NCI-H2196 (cell line): Measurements from ENCODE around the gene LRRC49.

Experiments used
- DNase-seq: peaks from one replicate; lab custom pipeline; 2025; ENCODE audit not compliant: unreplicated experiment; lab: John Stamatoyannopoulos, UW

The LRRC49 gene

DNA sequence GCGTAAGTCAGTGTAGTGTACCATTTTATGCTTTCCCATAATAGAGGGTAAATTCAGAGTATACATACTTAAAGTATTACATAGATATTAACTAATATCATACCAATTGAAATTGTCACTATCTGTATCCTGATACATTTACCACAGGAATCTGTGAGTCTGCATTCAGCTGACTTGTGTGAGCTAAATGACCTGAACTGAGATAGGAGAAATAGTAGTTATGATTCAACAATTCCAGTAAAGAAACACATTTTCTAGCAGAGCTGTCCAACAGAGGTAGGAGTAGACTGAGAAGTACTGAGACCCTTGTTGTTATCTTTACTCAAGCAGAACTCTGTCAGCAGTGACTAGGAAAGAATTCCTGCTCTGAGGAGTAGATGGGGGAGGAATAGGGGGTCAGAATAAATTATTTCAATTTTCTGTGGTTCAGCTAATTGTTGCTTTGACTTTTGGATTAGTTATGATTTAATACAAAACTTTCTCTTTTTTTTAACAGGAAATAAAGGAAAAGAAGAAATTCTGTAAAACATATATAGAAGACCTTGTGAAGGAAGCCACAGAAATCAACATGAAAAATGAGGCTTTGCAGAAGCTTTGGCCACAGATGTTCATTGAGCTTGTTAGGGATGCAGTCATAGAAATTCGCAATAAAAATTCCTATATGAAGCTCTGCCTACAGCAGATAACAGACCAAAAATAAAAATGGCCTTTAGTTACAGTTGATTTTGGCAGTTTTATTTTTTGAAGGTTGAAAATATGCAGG is 156.5 kb downstream of the LRRC49 start:
- DNase-seq: no peak

DNA sequence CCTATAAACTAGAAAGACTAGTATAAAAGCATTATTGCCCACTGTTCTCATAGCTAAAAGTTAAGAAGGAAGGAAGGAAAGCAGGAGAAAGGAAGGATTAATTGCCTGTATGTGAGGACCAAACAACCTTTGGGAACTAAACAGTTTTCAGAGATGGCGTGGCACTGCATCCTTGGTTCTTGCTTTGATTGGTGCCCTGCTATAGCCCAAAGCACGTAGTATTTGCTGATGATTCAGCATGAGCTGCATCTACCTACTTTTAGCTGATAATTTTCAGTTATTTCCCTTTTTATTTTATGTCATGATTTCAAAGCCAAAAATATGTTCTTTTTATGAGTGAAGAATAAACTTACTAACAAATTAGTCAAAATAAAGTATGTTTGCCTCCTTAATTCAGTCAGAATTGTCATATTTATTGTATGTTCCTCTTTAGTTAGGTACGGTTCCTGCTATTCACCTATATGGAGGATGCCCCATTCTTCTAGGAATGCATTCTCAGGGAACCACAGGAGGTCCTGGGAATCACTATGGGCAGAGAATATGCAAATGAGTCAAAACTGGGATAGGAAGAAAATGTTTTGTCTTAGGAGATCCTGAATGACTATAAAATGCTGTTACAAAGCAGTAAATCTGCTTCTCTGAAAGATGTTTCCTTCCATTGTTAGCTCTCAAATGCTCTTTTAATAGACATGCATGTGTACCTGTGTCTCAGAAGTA is 157.2 kb downstream of the LRRC49 start:
- no peak for DNase-seq

DNA sequence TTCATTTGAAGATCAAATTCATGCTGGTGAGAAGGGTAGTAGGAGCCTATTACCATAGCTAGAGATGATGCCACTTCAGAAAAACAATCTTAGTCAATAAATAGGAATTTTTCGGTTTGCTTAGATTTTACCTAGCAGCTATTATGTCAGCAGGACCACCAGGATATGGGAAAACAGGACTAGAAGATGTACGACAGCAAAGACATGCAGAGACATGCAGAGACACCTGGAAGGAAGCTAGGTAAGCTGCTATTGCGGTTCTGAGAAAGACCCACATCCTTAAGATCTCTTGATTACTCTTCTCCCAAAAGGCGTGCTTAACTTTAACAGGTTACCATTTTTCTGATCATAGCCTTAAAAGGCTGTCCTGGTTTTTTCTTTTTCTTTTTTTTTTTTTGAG is 157.8 kb downstream of the LRRC49 start:
- DNase-seq: no peak

DNA sequence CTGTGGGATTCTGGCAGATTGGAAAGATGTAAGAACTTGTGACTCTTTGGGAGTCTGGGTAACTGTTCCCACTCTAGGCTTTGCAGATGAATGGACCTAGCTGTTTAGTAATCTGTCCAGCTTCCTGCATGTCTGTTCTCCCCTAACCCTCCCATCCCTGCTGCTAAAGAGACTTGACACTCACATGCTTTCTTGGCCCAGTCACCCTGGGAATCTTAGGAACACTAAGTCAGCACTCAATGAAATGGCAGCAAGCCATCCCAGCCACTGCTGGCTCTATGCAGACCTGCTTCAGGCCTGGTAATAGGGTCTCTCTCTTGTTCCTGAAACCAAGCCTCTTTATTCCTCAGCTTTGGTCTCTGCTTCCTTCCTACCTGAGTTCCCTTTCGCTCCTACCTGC is 158.9 kb downstream of the LRRC49 start:
- DNase-seq: no peak

DNA sequence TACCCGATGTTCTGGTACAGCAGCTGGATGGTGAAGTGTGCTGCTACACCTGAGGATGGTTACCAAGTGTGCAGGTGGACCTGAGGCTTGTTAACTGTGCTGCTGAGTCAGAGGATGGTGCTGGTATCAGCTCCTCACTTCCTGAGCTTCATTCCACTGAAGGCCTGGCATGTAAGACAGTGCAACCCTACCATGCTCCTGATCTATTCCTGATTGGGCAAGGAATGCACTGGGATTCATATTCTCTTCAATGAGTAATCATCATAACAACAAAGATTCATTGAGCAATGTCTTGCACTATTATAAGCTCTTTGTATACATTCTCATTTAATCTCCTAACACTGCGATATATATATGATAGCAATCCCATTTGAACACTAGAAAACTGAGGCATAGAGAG is 159.7 kb downstream of the LRRC49 start:
- DNase-seq: no peak

DNA sequence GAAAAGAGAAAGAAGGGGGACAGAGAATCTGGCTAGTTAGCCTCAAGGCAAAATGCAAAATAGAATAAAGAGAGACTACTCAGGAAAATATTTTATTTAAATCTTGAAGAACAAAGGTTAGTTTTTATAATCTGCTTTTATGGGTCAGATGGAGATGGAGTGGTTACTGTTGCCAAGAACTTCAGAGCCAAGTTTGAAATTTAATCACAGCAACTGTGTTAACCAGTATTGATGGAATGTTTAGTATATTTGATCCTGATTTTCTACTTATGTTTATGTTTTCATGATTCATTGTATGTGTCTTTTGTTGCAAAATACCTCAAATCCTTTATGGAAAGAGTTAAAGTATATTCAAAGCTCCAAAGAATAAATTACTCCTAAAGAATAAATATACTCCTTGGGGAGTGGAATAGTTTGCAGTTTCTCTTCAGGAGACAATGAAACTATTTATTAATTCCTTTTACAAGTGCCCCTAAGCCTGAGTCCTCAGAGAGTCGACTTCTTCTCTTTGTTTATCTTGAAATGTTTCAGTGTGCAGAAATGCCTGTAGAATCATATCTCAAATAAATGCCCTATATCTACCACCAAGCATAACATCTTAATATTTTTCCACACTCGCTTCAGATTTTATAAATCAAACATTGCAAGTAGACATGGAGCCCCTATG is 161.8 kb downstream of the LRRC49 start:
- DNase-seq: no peak

DNA sequence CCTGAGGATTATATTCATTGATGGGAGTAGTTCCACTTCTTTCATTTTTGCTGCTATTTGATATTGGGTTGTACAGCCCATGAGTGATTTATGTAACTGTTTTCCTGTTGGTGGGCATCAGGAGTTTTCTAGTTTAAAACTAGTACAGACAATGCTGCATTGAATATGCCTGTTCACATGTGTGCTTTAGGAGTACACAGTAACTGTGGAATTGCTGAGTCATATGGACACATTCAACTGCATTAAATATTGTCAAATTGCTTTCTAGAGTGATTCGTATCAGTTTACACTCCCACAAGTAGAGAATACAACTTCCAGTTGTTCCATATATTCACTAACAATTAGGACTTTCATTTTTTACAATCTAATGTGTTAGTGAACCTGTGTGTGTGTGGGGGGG is 162.8 kb downstream of the LRRC49 start:
- no peak for DNase-seq

DNA sequence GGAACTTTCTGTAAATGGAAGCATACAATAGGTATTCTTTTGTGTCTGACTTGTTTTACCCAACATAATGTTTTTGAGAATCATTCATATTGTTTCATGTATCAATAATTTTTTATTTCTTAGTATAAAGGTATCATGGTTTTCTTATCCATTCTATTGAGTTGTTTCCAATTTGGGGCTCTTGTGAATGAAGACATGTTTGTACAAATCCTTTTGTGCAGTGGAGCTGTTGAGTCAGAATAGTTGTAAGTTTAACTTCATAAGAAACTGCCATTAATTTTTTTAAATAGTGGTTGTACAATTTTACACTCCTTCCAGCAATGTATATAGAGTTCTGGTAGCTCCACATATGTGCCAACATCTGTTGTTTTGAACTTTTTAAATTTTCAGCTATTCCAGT is 163.5 kb downstream of the LRRC49 start:
- DNase-seq: no peak

DNA sequence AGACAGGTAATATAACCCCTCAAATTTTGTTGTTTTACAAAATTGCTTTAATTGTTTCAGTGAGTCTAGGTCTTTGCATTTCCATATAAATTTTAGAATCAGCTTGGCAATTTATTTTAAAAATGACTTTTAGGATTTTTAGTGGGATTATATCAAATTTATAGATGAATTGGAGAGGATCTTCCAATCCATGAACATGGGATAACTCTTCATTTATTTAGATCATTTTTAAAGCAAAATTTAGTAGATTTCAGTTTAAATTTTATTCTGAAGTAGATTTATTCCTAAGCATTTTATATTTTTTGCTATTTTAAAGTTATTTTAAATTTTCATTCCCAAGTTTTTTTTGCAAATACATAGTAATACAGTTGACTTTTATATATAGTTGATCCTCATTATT is 164.5 kb downstream of the LRRC49 start:
- no peak for DNase-seq

DNA sequence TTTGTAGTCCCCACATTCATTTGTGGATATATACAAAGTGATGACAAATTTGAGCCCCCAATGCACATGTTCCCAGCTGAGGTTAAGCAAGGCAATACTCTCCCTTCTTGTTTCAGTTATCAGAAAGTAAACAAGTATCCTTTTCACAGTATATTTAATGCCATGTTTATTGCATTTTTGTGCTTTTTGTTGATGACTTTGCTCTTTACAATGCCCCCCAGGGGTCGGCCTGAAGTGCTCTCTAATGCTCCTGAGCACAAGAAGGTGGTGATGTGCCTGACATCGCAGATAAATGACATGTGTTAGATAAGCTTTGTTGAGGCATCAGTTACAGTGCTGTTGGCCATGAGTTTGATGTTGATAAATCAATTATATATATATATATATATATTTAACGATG is 165.0 kb downstream of the LRRC49 start:
- DNase-seq: no peak

DNA sequence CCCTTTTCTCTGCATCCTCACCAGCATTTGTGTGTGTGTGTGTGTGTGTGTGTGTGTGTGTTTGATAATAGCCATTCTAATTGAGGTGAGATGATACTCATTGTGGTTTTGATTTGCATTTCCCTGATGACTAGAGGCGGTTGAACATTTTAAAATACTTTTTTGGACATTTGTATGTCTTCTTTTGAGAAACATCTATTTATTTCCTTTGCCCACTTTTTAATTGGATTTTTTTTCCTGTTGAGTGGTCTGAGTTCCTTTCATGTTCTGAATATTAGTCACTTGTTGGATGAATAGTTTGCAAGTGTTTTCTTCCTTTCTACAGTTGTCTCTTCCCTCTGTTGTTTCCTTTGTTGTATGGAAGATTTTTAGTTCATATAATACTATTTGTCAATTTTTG is 168.4 kb downstream of the LRRC49 start:
- no peak for DNase-seq

DNA sequence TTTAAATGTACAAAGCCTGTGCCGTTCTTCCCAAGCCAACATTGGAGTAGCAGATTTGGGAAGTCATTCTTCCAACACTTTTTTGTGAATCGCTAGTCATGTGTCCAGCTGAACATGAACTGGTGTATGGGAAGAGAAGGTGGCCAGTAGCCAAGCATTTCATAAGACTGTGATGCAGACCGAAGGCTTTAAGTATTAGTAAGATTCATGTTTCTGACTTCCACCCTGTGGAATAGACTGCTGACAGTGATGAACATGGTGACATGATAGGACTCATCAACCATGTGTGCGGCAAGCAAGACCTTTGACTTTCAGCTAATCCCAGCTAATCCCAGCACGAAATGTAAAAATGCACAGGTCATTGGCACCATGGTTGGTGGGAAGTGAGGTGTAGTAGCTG is 174.4 kb downstream of the LRRC49 start:
- DNase-seq: no peak

DNA sequence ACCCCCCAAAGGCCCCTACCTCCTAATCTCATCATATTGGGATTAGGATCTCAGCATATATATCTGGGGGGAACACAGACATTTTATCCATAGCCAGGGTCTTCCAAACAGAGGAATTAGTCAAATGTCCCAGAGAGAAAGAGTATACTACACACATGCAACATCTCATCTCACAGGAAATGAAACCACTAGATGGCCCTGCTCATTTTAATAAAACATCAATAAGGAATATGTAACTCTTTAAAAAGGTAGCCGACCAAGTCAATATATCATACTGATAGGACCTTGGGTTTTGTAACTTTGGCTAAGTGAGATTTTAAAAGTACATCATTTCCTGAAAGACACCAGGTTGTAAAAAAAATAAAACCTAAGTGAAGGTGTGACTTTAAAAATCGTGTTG is 177.1 kb downstream of the LRRC49 start:
- DNase-seq: no peak

DNA sequence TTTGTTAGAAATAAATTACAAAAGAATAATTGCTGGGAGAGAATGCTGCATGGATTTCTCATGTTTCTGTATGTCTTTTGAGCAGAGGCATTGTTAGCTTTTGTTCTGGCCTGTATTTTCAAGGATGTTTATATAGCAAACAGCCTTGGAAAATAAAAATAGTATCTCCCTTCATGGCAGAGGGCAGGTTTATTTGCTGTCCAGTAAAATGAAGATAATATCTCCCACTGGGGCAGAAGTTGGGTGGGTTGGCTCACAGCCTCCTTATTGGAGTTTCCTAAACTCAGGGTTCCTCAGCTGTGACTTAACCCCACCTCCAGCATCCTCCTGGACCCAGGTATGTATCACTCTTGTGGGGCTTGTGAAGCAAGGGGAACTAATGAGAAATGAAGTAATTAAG is 178.9 kb downstream of the LRRC49 start:
- no peak for DNase-seq

DNA sequence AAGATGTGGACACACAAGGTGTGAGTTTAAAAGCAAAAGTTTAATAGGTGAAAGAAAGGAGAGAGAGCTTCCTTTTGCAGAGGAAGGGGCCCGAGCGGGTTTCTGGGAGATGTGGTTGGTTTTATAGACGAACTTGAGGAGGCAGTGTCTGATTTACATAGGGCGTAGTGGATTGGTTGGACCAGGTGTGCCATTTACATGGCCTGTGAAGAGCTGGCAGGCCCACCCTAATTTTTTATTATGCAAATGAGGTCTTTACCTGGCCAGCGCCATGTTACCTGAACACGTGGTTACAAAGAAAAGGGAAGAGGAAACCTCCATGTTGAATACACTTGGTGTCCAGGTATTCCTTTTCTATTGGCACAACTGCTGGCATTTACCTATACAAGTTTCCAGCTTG is 179.8 kb downstream of the LRRC49 start:
- no peak for DNase-seq

DNA sequence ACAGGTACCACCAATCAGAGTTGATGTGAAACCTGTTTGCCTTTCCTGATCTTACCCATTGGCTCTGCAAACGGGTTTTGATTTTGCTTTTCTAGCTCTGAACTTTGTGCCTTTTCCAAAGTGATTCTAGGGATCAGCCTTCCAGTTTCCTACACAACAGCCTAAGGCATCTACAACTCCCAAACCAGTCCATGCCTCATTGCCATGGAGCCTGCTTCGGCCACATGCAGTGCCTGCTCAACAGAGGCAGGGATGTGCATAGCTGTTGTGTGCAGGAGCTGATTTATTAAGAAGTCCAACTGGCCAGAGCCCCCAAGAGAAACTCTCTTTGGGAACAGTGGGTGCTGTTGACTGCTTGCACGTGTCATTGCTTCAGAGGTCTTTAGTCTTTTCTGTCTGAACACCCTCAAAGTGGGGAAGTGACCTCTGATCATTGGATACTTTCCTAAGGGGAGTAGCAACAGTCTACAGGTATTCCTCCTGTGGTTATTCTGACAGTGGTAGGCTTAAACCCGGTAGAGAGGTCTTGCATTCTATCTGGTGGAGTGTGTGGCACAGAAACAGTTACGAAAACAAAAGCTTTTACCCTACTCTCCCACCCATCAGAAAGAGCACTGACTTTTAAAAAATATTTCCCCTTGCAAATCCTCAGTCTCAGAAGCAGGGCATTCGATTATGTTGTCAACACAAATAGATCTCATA is 186.0 kb downstream of the LRRC49 start:
- DNase-seq: no peak

DNA sequence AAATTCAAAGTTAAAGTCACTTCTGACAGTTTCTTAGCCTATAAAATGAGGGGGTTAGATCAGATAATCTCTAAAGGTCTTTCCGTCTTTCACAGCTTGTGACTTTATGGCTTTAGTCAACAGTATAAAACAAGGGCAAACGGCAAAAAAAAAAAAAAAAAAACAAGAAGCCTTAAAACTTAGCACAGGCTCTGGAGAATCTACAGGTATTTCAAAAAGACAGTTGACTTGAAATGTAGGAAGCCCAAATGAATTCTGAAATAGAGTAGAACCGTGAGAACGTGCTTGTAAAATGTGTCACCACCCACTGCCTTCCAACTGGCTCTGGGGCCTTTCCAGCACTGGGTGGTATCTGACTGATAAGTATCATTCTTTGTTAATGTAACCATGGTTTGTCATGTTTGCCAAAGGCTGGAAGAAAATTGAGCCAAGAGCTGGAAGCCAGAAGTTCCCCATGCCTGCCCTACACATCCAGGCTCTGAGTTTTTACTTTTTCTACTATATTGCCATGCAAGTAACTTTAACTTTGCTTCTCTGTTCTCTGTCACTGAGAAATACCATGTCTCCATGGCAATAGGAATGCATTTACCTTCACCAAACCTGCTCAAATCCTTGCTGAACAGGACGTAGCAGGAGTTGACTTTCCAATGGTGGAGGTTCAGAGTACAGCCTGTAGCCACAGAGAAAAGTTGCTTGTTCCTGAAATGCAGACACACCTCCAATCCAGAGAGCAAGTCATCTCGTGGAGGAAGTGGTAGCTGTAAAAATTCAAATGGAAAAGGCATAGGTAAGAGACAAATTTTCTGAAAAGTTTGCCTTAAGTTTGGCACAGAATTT is 186.8 kb downstream of the LRRC49 start:
- DNase-seq: no peak

DNA sequence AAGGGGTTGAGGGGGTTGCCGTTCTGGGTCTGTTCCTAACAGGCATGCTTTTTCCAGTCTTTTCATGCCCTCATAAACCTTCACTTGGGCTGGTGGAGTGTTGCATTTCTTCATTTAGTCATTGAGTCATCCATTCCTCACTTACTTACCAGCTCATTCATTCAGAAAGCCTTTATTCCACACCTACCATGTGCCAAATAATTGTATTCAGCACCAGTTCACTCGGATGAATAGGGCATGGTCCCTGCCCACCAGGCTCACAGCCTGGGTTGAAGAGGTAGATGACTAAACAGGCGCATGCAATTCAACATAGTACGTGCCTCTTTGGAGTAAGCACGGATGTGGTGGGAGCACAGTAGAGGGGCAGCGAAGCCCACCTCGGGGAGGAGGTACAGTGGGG is 187.5 kb downstream of the LRRC49 start:
- DNase-seq: no peak

DNA sequence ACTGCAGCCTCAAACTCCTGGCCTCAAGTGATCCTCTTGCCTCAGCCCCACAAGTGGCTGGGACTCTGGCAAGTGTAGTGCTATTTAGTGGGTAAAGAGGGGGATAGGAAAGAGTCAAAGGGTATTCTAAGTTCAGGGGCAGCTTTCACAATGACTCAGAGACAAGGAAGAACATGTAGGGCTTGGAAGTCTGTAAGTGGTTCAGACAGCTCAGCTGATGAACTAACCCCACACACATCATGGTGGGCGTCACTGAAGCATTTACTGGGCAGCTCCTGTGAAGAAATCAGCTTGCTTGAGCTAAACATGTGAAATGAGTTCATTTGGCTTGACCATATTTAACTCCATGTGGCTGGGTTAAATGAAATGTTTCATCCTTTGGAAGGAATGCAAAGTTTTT is 188.1 kb downstream of the LRRC49 start:
- no peak for DNase-seq

DNA sequence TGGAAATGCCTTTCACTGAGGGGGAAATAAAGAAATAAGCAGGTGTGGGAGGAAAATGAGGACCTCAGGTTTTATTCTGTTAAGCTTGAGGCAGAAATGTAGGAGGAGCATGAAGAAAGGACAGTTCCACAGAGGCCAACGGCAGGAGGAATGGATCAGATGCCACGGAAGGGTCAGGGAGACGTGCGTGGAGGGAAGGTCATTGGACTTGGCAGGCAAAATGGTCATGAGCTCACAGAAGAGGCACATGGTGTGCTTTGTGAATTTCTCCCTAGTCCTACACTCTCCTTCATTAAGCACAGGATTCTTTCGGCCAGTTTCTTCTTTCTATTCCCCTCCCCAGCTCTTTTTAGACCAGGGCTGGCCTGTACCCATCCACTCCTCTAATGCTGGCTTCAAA is 190.2 kb downstream of the LRRC49 start:
- DNase-seq: no peak

DNA sequence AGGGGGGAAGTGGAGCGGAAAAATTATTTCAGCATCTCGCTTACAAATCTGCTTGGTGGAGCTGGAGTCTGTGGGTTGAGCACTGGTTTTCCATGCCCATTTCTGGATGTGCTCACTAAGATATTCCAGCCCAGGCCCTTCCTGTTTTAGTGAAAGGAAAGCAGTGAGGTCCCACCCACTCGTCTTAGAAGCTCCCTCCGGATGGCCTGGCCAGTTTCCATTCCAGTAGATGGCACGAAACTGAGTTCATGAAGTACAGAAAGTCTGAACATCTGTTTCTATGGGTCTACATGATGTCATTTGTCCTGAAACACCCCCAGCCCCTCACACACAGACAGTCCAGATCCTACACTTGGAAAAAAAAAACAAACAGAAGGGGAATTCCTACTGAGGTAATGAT is 190.7 kb downstream of the LRRC49 start:
- no peak for DNase-seq
